AG09319 (cell line): ENCODE measurements around the gene RND2.
"Not testable (repeated sequence)": the region's sequence is repeated elsewhere in the genome, so short reads cannot be mapped to it uniquely, and the experiment has no call there.

Source experiments
- DNase-seq: peaks from one replicate; pipeline ENCODE4 v3.0.0-alpha.2; 2010; ENCODE audit warnings: low read depth; ENCODE audit errors: extremely low read depth
- CTCF ChIP-seq: IDR thresholded peaks from 2 replicates; pipeline ENCODE4 v1.5.1; 2011; ENCODE audit warnings: low read depth, mild to moderate bottlenecking, inconsistent platforms, low read length, moderate library complexity

RND2 gene

GRCh38 chr17:43024407-43025289 lies at the start of gene RND2:
TSS of gene RND2 (plus strand) at chr17:43025231. CDS start at chr17:43025348, 117 bp downstream.
- DNase-seq, result peak; percentile 87
- TF ChIP-seq CTCF, result peak; percentile 92

GRCh38 chr17:42975265-42975664 lies 49.8 kb upstream of the RND2 start:
- TF ChIP-seq CTCF, result no peak

GRCh38 chr17:42975701-42976100 lies 49.3 kb upstream of the RND2 start:
- not testable (repeated sequence) for DNase-seq

More at GRCh38 chr17:42975265-42975664, 49.8 kb upstream of the RND2 start:
- DNase-seq, result no peak

- DNase-seq, result no peak
- no peak for TF ChIP-seq CTCF
Measured at GRCh38 chr17:42979511-42980273, 45.3 kb upstream of the RND2 start, which contains the start of gene PTGES3L. TSS of gene PTGES3L (minus strand) at chr17:42980080. CDS start at chr17:42980053, 27 bp downstream.

GRCh38 chr17:42980274-42980765 lies 44.7 kb upstream of the RND2 start, which contains the start of gene RUNDC1:
TSS of gene RUNDC1 (plus strand) at chr17:42980565. CDS start at chr17:42980577, 12 bp downstream.
- DNase-seq, result peak; percentile 32
- TF ChIP-seq CTCF, result no peak

- no peak; the same call in 1 of the 2 replicates for TF ChIP-seq CTCF
- no peak for DNase-seq
Measured at GRCh38 chr17:42980766-42981397, 44.1 kb upstream of the RND2 start.

GRCh38 chr17:42982266-42982665 lies 42.8 kb upstream of the RND2 start:
- DNase-seq, result no peak
- TF ChIP-seq CTCF, result no peak
